HG03103 (cell line): ENCODE results near the gene DNAH11.
"Not testable (repeated sequence)": the region's sequence is repeated elsewhere in the genome, so short reads cannot be mapped to it uniquely, and the experiment has no call there.

Experiments used
- ATAC-seq: cut with Tn5 transposase; IDR thresholded peaks from one replicate; pipeline ENCODE4 v1.9.1; 2021; ENCODE audit warnings: low read depth; ENCODE audit not compliant: unreplicated experiment

The DNAH11 gene

DNA sequence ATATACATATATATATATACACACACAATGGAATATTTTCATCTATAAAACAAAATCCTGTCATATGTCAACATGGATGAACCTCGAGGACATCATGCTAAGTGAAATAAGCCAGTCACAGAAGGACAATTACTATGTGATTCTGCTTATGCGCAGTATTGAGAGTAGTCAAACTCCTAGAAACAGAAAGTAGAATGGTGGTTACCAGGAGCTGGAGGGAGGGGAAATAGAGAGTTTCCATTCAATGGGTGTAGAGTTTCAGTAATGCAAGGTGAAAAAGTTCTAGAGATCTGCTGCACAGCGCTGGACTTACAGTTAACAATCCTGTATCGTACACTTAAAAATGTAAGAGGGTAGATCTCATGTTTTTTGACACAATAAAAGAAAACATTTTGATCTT is 221.0 kb downstream of the DNAH11 start:
- no peak for ATAC-seq

DNA sequence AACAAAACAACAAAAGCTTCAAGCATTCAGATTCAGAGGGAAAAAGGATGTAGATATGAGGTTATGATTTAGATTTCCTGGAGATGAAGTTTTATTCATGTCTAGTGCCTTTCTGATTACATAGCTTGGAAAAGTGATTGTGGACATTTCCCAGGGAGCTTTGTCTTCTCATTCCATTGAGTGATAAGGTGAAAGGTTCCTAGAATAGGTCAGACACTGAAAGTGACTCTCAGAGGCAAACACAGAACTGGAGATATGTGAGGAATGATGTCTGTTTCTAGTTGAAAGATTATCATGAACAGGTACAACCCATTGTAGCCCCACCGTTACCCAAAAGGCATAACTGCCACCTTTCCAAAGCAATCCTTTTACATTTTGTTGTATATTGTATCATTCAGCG is 223.4 kb downstream of the DNAH11 start:
- ATAC-seq: no peak

- peak; percentile 81 for ATAC-seq
Observed at GRCh38 chr7:21767300-21767900, 224.6 kb downstream of the DNAH11 start.

DNA sequence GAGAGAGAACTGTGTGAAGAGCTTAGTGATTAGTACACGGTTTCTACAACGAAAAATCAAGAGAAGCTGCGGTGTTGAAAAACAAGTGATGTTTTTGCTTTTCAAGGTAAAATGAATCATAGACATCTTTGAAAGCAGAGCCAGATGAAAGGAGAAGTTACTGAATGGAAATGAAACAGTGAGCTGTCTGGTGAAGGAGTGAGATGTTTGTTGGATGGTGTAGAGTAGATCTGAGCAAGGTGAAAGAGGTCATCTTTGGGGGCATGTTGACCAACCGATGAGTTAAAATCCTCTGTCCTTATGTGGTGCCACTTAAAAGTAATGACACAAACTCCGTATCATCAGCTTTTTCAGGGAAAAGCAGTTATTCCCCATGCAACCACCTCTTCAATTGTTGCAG is 225.4 kb downstream of the DNAH11 start:
- ATAC-seq: no peak

- no peak for ATAC-seq
Observed at GRCh38 chr7:21771266-21771665, 228.4 kb downstream of the DNAH11 start.

DNA sequence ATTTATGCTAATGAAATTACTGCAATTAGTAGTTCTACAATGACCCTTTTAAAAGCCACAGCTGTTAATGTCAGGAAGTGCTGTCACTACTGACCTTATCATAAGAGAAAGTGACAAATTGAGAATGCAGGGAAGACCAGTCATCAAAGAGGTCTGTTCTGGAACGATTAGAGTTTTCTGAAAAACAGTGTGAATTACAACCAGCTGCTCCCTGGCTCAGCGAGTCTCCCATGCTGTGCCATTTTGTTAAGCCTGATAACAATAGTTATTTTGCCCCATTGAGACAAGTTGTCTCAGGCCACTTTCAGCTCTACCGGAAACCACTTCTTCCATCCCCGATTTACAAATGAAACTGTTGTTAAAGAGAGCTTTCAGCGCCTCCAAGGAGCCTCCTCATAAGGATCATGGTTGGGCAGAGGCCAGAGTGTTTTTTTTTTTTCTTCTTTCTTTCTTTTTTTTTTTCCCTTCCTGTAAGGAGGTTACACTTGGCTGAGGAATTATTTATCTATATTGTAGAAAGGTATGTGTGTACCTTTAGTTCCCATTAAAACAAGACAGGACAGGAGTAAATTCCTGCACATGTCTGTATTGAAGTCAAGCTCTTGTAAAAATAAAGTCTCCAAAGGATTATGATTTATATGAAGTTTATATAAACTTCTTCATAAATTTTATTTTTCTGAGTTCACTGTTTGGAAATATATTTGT is 229.2 kb downstream of the DNAH11 start:
- ATAC-seq: no peak

DNA sequence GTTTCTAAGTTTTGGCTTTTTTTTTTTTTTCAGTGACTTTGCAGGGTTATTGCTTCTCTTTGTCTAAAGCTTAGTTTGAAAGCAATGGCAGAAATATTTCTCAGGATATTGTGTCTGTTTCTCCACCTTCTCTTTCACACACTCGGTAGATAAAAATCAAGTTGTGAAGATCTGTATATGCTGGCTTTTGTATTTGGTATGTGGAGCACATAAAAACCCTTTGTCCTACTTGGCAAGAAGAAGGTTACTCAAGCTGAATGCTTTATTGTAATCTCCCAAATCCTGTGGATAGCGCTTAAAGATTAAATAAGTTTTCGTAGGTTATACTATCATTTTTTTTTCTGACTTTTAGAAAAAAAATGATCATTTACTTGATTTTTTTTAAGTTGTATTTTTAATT is 230.5 kb downstream of the DNAH11 start:
- no peak for ATAC-seq

GRCh38 chr7:21777921-21778320 is 235.1 kb downstream of the DNAH11 start:
- no peak for ATAC-seq

DNA sequence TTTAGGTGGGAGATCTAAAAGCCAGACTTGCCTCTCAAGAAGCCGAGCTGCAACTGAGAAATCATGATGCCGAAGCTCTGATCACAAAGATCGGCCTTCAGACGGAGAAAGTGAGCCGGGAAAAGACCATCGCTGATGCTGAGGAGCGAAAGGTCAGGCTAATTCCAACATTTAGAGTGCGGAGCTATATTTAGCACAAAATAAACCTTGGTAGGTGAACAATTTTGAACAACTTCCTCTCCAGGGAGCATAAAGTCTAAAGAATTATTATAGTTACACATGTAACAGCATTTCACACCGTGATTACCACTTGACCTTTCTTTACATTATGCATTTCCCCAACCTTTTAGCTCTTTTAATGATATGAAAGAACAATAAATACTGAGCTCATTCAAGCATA is 236.1 kb downstream of the DNAH11 start:
- no peak for ATAC-seq

- ATAC-seq: no peak
Observed at GRCh38 chr7:21782996-21783395, 240.2 kb downstream of the DNAH11 start.

- no peak for ATAC-seq
Observed at GRCh38 chr7:21784989-21785388, 242.2 kb downstream of the DNAH11 start.

GRCh38 chr7:21805791-21806190 is 263.0 kb downstream of the DNAH11 start:
- no peak for ATAC-seq

DNA sequence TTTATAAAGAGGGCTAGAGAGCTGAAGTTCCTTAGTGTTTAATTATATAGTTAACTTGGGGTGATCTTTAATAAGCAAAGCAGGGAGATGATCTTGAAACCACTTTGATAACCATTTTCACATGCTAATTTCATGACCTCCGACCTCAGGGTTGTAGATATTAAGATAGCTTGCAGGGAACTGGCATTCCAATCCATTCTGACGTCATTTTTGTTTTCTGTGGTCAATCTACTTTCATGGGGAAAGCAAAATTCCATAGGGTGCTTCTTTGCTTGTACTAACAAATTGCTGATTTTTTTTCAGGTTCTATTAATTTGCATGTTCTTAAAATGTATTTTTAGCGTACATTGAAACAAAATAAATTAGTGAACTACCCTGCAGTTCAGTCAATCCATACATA is 263.5 kb downstream of the DNAH11 start:
- no peak for ATAC-seq

GRCh38 chr7:21819048-21819447 is 276.2 kb downstream of the DNAH11 start:
- ATAC-seq: no peak

DNA sequence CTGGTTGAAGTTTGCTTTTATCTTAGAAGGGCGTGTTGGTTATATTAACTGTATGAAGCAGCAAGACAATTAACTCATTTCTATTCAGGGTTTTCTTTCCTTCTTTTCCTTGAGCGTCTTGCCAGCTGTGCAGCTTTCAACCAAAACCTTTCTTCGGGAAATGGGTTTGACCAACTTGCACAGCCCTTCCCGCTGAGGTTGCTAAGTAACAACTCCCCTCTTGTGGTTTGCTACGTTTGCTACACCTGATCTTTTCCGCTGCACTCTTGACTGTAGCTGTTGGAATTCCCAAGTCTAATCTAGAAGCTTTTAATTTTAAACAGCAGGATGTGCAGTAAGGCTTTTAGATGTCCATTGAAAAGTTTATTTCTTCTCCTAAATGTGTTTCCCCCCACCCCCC is 286.0 kb downstream of the DNAH11 start:
- ATAC-seq: no peak

GRCh38 chr7:21829731-21830130 is 286.9 kb downstream of the DNAH11 start:
- ATAC-seq: no peak

DNA sequence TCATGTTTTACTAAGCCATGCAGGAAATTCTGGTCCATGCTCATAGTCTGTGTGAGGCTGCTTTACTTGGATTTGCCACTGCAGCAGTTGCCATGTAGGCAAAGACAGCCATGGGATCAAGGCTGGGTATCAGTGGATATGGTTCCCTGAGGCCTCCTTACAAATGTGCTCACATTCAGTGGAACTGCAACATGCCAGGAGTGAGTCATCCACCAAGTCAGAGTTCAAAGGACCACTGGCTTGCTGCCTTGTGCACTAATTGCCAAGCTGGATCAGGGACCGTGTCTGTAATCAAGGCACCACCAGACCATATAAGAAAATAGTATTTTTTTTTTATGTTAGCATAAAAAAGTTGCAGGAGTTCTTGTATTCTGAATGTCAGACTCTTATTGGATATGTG is 301.9 kb downstream of the DNAH11 start:
- no peak for ATAC-seq

DNA sequence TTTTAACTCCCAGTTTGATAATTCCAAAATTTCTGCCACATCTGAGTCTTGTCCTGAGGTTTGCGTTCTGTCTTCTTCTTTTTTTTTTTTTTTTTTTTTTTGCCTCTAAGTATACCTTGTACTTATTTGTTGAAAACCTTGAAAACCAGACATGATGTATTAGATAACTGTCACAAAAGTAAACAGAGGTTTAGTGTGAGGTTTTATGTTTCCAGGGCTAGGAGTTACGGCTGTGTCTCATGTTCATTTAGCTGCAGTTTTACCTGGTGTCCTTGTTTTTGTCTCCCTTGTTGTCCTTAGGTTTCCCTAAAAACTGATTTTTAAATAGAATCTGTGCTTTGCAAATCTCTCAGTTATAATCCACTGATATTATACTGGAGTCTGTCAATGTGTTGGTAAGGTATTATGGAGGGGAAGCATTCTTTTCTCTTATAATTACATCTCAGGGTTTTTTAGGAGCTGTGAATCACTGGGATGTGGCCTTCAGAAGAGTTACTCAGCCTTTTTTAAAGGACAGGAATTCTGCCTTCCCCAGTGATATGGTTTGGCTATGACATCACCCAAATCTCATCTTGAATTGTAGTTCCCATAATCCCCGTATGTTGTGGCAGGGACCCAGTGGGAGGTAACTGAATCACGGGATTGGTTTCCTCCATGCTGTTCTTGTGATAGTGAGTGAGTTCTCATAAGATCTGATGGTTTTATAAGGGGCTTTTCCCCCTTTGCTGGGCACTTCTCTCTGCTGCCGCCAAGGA is 307.9 kb downstream of the DNAH11 start:
- no peak for ATAC-seq

DNA sequence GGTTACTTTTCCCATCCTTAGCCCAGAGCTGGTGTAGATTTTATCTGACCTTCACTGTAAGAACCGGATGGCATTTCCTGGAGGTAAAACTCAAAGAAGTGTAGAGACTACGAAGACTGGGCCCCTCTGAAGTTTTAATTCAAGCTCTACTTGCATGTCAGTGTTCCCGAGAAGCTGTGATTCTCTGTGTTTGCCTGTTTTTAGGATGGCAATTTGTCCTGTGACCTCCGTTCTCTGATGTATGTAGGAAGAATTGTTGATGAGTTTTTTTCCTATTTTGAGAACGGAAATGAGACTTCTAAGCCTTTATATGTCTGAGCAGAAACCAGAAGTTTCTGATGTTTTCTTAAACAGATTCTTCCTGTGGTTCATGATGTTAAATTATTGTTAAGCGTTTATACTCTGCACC is 308.7 kb downstream of the DNAH11 start:
- ATAC-seq: no peak

GRCh38 chr7:21865631-21866204 is 322.9 kb downstream of the DNAH11 start:
- not testable (repeated sequence) for ATAC-seq

DNA sequence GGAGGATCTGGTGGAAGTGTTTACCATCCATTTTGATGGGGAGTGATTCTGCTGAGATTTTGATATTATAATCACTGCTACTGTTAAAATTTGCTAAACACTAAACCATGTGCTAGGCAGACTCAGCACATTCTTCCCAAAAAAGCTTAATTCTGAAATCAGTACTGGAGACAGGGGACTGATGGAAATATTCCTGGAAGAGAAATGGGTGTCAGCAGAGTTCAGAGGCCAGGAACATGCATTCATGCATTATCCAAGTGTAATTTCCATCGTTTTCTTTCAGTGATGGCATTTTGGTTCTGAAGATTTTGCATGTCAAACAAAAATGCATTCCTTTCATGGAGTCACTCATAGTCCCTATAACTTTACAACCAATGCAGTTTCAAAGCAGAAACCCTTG is 323.9 kb downstream of the DNAH11 start:
- ATAC-seq: no peak
